Stimulated activated CD4-positive, alpha-beta T cell treated with anti-CD3 and anti-CD28 coated beads, Interleukin-2, amount 100 ng/mL, for 48 hours (primary cell): Measurements from ENCODE around the gene TAF4B.

Source experiments
- DNase-seq, 2 donors: peaks; one replicate each; pipeline ENCODE4 v3.0.0-alpha.2; 2020

TAF4B gene

DNA sequence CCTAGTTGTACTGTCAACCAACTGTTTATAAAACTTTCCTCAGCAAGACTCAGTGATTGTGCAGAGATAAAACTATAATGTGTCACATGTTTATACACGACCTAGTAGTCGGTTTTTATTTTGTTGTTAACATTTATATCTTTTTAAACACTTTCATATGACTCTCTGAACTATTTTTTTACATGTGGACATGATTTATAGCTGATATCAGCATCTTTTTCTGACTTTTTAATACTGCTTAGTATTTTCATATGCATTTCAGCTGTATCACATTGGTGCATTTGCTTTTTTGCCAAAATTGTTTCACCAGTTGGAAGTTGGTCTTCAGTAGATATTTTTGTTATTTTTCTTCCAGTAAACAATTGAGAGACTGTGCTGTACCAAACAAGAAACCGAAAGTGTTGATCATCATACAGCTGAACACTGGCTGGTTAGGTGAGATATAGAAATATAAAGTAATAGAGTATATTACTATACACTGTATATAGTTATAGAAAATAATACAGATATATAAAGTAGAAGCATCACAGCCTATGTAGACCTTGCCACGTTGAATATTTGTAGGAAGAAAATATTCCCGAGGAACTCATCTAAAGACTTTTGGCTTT lies 167.9 kb downstream of the TAF4B start:
- no peak for DNase-seq

DNA sequence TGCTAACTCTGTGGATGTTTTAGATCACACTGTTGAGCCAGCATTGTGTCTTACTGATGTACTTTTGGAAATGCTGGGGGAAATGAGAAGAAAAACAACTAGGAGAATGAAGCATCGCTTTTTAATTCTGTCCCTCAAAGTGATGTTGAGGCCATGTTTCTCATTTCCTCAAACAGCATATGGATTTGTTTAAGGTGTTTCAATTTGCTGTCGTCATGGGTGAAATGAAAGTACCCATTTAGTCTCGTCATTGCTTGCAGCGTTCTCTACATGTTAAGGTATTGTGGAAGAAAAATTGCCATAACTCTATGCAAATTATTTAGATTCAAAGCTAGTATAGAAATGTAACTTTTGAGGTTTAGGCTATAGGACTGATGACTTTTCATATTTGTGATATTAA lies 170.8 kb downstream of the TAF4B start:
- no peak for DNase-seq

DNA sequence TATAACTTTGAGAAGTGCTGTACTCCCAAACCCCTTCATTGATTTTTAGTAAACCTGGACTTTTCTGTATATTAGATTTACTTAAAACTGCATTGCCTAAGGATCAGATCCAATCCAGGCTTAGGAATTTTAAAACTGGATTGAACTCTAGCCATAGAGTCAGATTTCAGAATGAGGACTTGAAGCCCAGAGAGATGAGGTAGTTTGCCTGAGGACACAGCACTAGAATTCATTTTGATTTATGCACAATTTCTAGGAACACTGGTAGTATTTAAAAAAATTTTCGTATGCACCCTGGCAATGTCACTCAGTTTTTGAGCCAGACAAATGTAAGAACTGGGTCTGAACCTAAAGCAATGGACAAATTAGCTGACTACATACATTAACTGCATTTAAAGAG lies 177.2 kb downstream of the TAF4B start:
- no peak for DNase-seq

DNA sequence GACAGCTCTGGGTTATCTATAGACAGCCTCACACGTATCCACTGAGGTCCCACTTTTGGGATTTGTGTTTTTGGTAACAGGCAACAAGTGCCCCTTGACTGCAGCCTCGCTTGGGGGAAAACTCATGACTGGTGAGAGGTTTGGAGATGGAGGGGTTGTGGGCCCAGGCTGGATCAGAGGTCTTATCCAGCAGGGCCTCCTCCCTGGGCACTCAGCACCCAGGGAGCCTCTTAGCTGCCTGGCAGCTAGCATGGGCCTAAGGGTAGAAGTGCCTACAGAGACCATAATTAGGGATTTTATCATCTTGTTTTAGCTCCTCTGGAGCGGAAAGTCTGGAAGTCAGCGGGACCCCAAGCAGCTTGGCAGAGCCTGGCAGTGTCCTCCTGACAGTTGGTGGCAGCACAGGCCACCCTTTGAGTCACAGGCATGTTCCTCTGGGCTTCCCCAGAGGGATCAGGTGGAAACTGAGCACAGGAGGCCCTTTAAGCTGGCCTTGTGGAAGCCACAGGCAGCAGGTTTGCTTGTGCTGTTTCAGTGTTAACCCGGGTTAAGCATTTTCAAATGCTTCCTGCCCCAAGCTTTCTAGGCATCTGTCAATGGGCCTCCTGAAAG lies 179.1 kb downstream of the TAF4B start:
- DNase-seq: no peak

DNA sequence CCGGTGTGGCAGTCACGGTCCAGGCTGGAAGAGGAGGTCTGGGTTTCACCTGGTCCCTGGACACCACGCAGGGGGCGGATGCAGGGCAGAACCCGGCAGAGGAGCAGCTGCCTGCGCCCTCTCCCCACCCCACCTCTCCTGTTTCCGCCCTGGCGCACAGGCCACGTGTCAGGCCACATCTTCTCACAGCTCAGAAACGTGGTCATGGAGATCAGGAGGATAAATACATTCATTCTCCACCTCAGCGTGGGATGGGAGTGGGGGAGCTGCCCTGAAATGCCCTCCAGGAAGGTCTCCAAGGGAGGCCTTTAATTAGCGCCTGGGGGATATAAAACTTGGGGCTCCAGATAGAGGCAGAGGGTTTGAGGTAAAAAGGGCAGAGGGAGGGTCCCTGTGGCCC lies 180.1 kb downstream of the TAF4B start:
- no peak for DNase-seq

DNA sequence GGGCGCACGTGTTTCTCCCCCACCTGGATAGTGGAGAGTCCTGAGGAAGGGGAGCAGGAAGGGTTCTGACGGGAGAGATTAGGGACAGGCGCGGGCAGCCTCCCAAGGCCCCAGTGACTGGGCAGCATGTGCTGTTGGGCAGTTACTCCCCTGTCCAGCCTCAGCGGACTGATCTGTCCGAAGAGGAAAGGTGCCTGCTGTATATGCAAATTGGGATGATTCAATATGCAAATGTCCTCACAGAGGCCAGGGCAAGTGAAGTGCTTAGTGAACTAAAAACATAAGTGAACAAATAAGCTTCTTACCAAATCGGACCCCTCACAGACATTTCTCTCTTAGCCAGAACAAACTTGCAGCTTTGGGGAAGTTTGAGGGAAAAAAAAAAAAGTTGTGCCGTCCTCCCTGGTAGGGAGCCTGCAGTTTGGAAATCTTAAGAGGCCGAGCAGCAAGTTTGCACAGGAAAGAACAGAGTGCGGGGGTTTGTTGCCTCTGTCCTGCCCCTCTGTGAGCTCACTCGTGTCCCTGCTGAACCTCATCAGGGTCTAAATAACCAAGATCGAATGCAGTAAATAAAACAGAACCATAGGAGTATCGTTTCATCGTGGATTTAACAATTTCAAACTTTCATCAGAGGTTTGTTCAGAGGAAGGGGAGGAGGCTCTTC lies 180.7 kb downstream of the TAF4B start:
- no peak for DNase-seq

DNA sequence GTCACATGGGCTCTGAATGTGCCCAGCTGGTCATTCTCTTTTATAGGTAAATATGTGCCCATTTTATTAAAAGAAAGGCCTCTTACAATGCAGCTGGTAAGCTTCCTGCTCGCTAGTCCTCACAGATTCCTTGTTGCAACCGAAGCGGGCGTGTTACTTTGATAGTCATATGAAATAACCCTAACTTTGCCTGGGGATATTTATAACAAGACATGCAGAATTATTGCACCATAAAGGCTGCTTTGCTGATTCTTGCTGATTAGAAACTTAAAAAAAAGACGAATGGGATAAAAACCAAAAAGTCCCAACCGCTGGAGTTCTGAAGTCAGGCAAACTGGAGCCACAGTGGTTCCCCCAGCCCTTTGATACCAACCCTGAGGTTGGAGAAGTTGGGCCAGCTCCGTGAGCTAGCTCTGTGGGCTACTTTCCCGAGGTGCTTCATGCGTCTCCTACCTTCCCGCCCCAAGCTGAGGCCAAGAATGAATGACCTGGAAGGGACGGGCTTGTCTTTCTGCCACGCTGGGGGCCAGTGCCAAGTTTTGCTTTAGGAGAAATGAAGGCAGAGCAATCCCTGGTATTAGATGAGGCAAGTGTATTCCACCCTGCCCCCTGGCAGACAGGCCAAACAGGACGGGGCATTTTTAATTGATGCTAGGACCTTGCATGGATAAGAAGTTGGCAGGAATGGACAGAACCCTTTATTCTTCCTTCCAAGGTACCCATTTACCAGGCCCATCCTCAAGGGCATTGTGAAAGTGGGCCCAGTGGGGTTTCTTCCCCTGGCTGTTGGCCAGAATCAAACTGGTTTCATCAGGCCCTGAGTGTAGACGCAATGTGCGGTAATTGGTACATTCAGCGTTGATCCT lies 181.7 kb downstream of the TAF4B start:
- DNase-seq: no peak

DNA sequence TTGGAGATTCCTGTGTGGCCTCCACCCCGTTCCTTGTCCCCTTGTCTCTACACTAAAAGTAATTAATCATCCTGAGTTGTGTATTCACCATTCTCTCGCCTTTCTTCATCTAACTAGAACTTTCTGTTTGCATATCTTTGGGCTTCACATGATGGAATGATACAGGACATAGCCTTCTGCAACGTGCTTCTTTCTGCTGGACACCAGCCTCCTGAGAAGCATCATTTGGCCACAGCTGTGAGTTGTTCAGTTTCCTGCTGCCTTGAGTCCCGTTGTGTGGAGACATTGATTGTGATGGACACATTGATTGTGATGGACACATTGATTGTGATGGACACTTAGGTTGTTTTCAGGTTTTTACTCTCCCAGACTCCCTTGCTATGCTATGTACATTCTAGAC lies 182.8 kb downstream of the TAF4B start:
- DNase-seq: no peak

DNA sequence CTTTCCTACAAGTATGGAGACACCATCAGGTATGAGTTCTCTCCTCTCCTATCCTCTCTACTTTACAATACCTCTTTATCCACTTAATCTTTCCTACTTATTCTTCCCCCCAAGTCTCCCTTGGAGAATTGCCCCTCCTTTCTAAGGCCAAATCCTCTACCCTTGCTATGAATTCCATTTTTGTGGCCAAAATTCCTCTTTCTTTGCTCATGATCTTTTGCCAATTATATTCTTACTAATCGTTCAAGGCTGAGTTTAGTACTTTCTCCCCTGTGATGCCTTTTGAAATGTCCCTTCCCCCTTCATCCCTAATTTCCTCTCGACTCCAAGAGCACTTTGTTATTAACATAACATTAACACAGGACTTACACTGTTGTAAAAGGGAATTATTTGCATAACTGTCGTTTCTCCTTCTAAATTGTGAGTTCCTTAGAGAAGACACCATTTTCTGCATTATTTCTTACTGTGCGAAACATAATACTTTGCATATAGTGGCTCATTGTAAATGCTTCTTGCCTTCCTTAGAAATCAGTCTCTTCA lies 188.7 kb downstream of the TAF4B start:
- DNase-seq: no peak

DNA sequence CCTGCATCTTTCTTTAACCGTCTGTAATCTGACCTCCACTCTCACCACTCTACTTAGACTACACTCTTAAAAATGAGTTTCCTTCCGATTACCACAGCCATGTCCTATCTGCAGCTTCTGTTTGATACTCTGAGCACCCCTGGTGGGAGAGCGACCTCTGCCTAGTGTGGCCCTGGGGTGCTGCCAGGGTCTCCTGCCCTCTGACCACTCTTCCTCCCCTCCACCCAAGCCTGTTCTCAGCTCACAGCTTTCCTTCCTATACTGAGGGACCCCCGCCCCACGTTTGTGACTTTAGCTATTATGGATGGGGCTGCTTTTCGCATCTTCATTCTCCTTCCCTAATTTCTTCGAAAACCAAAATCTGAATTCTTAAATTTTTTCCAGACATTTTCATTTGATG lies 189.4 kb downstream of the TAF4B start:
- no peak for DNase-seq

DNA sequence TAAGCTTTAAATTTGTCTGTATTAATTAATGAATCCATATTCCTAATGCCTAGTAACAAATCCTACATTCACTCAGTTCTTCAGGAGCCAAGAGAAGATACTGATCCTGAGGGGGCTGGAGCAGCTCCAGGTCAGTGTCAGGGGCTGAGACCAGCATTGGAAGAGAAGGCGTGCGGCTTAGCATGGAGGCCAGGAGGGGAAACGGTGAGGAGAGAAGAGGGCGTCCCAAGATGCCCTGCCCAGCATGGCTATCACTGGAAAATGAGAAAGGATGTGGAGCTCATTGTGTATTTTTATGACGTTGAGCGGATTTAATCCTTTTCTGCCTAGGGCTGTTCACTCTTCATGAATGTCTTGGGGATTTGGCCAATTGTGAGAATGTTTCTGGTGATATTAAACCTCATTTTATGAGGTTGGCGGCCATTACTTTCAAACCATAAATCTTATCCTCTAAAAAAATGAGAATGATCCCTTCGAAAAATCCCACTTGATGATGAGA lies 190.5 kb downstream of the TAF4B start:
- DNase-seq: no peak

DNA sequence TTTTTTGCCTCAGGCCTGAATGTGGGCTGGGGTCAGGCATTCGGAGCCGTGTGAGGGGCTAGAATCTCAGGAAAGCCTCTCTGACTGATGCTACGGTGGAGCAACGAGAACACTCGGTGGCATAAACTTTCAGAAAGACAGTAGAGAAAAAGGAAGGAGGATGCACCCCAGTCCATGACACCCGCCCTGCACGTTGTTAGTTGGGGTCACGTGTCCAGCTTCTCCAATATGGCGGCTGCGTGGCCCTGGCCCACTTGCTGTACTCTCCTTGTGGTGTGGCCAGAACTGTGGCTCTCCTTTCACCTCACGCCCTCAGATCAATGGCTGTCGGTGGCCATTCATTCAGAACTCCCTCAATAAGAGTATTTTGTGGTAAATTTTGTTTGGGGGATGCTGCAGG lies 190.9 kb downstream of the TAF4B start:
- no peak for DNase-seq

DNA sequence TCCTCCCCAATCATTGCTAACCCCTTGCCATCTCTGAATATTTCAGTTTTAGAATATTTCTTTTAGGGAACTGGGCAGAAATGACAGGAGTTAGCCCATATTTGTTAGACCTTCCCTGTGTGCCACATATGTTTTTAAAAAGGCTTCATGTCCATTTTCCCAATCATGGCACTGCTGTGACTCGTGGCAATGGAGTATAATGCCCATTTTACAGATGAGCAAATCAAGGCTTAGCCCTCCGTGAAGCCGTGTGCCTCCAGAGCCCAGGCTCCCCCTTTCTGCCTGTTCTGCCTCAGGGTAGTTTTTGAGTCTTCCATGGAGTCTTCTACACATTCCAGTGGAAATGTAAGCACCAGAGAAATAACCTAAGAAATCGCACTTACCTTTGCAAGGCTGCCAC lies 192.0 kb downstream of the TAF4B start:
- no peak for DNase-seq

DNA sequence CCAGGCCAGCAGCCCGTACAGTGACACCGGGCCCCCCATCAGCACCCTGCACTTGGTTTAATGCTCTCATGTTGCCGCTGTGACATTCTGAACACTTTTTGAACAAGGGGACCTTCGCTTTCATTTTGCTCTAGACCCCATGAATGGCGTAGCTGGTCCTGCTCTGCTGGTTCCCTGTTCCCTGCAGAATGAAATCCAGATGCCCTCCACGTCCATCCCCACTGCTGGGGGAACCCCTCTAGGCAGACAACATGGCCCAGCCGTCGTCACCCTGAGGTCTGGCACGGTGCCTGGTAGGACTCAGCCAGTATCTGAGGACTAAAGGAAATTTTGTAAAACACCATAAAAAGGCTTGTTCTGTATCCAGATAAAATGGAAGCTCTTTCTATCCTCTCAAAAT lies 193.5 kb downstream of the TAF4B start:
- no peak for DNase-seq

DNA sequence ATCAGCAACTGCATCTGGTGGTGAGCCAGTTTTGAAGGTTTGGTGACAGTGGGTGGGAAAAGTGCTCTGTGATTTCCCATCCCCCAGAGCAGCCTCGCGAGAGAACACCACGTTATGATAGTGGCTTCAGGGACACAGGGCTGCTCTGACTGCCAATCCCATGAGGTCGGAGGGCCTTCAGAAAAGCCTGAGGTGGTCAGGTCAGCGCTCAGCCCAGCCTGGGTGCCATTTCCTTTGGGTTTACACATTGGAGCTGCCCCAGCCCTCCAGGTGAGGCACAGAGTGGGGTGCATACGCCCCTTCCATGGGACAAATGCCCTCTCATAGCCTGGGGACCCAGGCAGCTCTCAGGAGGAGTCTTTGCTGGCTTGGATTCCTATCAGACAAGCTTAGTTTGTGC lies 195.3 kb downstream of the TAF4B start:
- DNase-seq: no peak

DNA sequence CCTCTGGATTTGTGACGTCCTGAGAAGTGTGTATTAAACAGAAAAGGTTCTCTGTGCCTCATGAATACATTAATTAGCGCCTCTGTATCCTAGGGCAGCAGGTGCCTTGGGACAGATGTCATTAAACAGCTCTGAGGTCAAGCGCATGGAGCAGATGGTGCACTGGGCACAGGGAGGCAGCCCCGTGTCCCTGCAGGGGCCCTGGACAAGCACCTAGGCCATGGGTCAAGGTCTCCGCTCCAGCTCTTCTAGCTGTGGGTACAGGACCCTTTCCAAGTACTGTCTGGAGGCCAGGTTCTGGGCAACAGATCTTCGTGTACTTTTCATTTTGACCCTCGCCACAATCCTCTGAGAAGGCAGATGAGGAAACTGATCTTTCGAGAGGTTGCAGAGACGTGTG lies 195.7 kb downstream of the TAF4B start:
- no peak for DNase-seq

DNA sequence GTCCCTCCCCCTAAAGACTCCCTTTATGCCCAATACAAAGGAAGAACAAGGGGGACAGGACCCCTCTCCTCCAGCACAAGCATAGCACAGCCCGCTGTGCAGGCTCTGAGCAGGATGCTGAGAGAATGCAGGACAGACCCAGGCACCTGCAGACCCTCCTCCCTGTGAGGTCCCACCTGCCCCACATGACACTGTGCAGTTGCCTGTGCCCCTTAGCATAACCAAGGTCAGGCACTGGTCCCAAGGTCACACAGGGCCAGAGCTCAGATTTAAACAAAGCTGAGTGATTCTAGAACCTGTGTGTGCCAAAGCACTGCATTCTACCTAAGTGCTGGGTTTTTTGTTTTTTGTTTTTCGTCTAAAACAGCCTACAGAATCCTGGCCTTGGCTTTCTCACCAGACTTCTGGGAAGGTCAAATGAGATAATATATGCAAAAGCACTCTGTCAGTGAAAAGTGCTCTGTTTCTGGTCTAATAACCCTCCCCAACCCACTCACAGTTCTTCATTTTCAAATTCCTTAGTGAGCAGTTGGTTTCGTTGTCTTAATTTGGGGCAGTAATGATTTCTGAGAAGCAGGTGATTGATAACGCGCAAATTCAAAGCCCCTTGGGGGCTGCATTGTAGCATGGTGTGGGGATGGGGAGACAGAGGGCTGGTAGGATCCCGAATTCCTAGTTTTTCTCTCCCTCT lies 196.4 kb downstream of the TAF4B start:
- no peak for DNase-seq

DNA sequence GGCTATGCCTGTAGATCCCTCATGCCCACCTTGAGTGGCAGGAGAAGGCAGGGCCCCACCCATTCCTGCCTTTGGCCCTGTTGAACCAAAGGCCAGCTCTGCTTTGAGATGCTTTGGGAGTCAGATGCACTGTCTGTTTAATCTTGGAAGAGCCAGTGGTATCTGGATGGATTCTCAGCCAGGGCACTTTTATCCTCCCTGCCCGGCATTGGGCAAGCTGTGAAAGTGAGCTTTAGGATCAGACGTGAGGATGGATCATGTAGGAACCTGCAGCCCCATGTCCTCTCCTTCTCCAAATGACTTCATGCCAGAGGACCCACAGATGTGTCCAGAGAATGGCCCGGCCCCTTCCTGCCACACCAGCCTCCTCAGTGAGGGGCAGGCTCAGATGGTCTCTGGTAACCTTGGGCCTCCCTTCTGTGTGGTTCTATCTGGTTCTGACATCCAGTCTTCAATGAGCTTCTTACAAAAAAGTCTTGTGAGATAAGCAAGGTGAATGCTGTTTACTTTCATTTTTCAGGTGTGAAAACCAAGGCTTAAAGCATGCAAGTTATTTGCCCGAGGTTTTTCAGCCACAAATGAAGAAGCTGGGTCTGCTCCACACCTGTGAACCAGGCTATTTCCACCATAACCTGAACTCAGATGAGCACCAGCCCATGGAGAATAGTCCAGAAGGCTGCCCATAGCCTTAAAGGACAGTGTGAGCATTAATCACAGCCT lies 198.3 kb downstream of the TAF4B start:
- DNase-seq: no peak

DNA sequence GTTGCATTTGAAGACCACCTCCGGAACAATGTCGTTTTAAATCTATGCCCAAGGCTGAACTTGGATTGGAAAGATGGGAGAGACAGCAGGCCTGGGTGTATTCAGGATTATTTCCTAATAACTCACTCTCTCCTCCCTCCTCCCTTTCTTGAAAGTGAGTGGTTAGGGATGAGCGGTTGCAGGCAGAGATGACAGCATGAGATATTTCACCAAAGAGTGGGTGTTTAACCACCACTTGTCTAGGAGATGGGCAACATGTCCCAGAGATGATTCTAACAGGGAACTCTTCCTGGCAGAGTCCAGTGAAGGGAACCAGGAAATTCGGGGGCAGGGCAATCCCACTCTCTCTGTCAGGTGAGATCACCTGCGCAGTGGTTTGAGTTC lies 198.9 kb downstream of the TAF4B start:
- no peak for DNase-seq

DNA sequence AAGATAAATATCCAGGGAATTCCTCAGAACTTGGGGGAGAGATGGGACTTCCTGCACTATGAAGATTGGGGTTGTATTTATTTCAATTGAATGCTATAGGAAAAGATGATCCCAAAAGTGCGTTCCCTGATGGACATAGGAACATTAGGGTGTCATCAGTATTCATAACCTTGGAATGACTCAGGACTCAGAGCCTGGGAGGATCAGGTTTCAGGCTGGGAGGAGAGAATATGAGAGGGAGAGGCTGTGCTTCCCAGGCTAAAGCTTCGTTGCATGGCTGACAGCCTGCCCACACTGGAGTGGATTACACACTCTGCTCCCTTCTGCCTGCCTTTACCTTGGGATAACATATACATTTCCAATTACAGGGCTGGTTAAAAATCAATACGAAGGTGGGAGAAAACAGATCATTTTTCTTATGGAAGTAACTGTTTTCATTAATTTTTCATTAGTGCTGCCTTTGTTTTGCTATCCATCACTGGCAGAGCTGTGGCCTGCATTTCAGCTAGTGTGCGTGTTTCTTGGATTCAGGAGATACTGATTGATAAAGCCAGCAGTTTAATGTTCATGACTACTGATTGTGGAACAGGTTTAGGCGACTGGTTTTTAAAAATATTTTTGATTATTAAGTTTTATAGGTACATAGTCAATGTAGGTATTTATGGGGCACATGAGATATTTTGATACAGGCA lies 203.4 kb downstream of the TAF4B start:
- DNase-seq: no peak

DNA sequence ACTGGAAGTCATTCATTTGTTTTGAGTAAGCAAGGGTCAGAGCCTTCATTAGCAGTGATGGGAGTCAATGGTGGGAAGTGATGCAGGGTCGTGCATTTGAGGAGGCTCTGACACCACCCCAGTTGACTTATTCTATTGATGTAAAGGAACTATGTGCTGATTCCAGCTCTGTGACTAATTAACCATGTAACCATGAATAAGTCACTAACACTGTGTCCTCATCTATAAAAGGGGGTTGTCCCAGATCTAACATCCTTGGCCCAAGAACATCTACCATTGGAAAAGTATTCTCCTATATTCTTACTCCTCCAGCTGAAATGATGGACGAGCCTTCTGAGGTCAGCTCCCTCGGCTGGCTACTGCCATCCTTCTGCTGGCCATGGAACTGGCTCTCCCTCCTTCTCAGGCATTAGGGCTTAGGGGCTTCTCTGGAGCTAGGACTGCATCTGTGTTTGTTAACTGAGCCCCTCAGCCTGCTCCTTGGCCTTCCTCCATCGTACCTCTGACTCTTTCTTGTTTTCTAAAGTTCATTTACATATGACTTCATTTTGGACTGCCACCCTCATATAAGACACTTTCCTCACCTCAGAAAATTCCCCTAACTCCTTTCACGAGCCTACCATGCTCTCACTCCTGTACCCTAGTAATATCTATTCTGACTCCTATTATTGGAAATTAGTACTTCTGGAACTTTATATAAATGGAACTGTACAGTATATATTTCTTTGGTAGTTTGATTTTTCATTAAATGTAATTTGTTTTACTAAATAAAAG lies 206.6 kb downstream of the TAF4B start:
- DNase-seq: no peak
